ENCODE measurements around the gene PEX6. TPM values are rescaled to one million over a fixed set of nuclear protein-coding genes. Genes with fewer than 3 reads are reported as not detected.
"Not testable (repeated sequence)": the region's sequence is repeated elsewhere in the genome, so short reads cannot be mapped to it uniquely, and the experiment has no call there.

Gene PEX6
- total and polyA plus RNA-seq, 8 donors, result 5.5 to 118 (median 15.7) TPM

- Histone ChIP-seq H3K9me3 (no peaks in the 10 kb centered on the region), H3K4me3 (no peak overlapping the region), H3K4me1 (peaks cover 11 to 29% (median 21%) of the 10 kb centered on the region in 4 donors), H3K27ac (no peak overlapping the region), H3K27me3 (no peaks in the 10 kb centered on the region), H3K36me3 (peaks cover 4 to 13% (median 10%) of the 10 kb centered on the region in 4 donors)
- WGBS, 5 donors, result 75 to 89% (median 82%) methylated on average over 8 of the region's 8 CpGs
- no peak for TF ChIP-seq POLR2A (IDR thresholded peaks at IDR 0.05)
- TF ChIP-seq POLR2AphosphoS5 (IDR thresholded peaks at IDR 0.05), result no peak
- no peak for TF ChIP-seq CTCF (IDR thresholded peaks at IDR 0.05)
- TF ChIP-seq EP300 (IDR thresholded peaks at IDR 0.05), result no peak
- no peak for DNase-seq
- intact Hi-C loops (cut with DNase I; ENCODE audit: low total_unique reads), result no loop called here
Measured at GRCh38 chr6:42958125-42958524, 20.9 kb downstream of the PEX6 start.

GRCh38 chr6:42954405-42954804 lies 24.6 kb downstream of the PEX6 start:
- H3K36me3 ChIP-seq; H3K27me3 ChIP-seq; intact Hi-C loops (cut with DNase I; ENCODE audit: low total_unique reads); H3K9me3 ChIP-seq; H3K4me3 ChIP-seq; DNase-seq; H3K4me1 ChIP-seq: not testable (repeated sequence)
- 12 to 53% (median 42%) methylated on average over 4 of the region's 4 CpGs for WGBS, 5 donors
- H3K27ac ChIP-seq, result peak overlapping the region in 2 of 5 donors; percentile 16 to 73

GRCh38 chr6:42952389-42952788 lies 26.6 kb downstream of the PEX6 start:
- intact Hi-C loops (cut with DNase I; ENCODE audit: low total_unique reads), result no loop called here
- no peak for DNase-seq
- no peak overlapping the region for H3K27ac ChIP-seq
- H3K9me3 ChIP-seq, result no peaks in the 10 kb centered on the region
- H3K27me3 ChIP-seq, result no peaks in the 10 kb centered on the region
- WGBS, 5 donors, result 89 to 98% (median 96%) methylated on average over 4 of the region's 4 CpGs
- no peak overlapping the region for H3K4me3 ChIP-seq
- TF ChIP-seq CTCF (IDR thresholded peaks at IDR 0.05) (no peak), EP300 (IDR thresholded peaks at IDR 0.05) (no peak), POLR2A (IDR thresholded peaks at IDR 0.05) (no peak), POLR2AphosphoS5 (IDR thresholded peaks at IDR 0.05) (no peak)
- no peaks in the 10 kb centered on the region for H3K36me3 ChIP-seq
- H3K4me1 ChIP-seq, result peaks cover 0 to 5% (median 0%) of the 10 kb centered on the region in 4 donors

- intact Hi-C loops (cut with DNase I; ENCODE audit: low total_unique reads), result no loop called here
Measured at GRCh38 chr6:42947950-42948349, 31.0 kb downstream of the PEX6 start.

GRCh38 chr6:42942444-42942843 lies 36.5 kb downstream of the PEX6 start:
- H3K9me3 ChIP-seq, result no peaks in the 10 kb centered on the region
- 71 to 90% (median 84%) methylated on average over 7 of the region's 7 CpGs for WGBS, 5 donors
- H3K36me3 ChIP-seq, result peaks cover 25 to 89% (median 79%) of the 10 kb centered on the region in 4 donors
- TF ChIP-seq EP300 (IDR thresholded peaks at IDR 0.05), result no peak
- TF ChIP-seq POLR2AphosphoS5 (IDR thresholded peaks at IDR 0.05), result no peak
- no peaks in the 10 kb centered on the region for H3K27me3 ChIP-seq
- no peak for DNase-seq
- intact Hi-C loops (cut with DNase I; ENCODE audit: low total_unique reads), result no loop called here
- peaks cover 0 to 8% (median 3%) of the 10 kb centered on the region in 4 donors for H3K4me1 ChIP-seq
- no peak overlapping the region for H3K27ac ChIP-seq
- H3K4me3 ChIP-seq, result no peak overlapping the region

More at GRCh38 chr6:42947950-42948349, 31.0 kb downstream of the PEX6 start:
- Histone ChIP-seq H3K27me3 (no peaks in the 10 kb centered on the region), H3K9me3 (no peaks in the 10 kb centered on the region), H3K27ac (no peak overlapping the region), H3K36me3 (peaks cover 0 to 34% (median 26%) of the 10 kb centered on the region in 4 donors), H3K4me1 (peaks cover 0 to 5% (median 0%) of the 10 kb centered on the region in 4 donors), H3K4me3 (no peak overlapping the region)
- TF ChIP-seq POLR2A (IDR thresholded peaks at IDR 0.05), result no peak
- no peak for DNase-seq

GRCh38 chr6:42941356-42941755 lies 37.6 kb downstream of the PEX6 start:
- 97 to 100% (median 98%) methylated on average over 5 of the region's 5 CpGs for WGBS, 5 donors
- DNase-seq; H3K4me3 ChIP-seq; H3K9me3 ChIP-seq; H3K27ac ChIP-seq; H3K27me3 ChIP-seq; H3K4me1 ChIP-seq; intact Hi-C loops (cut with DNase I; ENCODE audit: low total_unique reads): not testable (repeated sequence)
- peaks cover 25 to 96% (median 89%) of the 10 kb centered on the region in 4 donors for H3K36me3 ChIP-seq
